NCI-H2107 treated with DMSO at 0.1 percent for 48 hours (cell line): ENCODE data around the gene NFIB.

ENCODE experiments used
- DNase-seq: peaks from one replicate; lab custom pipeline; 2025; ENCODE audit not compliant: unreplicated experiment; lab: John Stamatoyannopoulos, UW

NFIB gene

DNA sequence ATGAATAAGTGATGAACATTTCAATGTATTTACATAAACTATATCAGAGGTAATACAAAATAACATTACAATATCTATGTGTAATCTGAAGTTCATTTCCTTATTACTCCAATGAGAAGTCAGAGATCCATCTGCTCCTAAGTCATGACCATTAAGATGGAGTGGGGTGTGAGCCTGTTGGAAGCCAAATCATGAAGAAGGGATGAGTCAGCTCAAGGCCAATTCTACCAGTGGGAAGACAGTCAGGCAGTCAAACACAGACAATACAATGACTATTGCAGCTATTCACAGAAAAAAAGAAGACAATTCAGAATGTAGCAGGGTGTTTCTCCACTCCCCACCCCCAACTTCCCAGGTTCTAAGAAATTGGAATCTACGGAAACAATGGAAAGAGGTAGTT, 155.0 kb downstream of the NFIB start:
- no peak for DNase-seq

DNA sequence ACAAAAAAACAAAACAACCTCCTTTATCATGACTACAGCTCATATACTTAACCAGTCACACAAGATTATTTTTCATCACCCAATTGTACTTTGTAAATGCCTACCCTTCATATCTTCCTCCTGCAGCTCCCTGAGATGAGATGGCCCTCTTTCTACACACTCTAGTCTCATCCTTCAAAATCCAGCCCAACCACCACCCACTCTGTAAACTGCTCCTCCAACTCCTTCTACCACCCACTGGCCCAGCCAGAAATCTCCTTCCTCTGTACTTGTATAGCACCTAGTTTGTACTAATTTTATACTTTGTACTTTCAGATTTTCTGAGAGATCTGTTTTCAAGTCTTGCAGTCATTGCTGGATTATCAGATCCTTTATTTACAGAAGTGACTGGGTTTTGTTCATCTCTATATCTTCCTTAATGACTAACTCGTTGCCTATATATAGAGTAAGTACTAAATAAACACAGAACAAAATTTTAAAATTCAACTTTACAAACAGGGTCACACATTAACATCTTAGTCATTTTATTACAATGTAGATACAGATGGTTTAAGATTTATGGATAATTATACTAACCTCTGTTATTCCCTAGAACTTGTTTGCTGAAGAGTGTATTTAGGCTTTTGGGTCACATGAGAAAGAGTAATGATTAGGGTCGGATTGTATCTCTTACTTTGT, 155.7 kb downstream of the NFIB start:
- DNase-seq, result no peak

DNA sequence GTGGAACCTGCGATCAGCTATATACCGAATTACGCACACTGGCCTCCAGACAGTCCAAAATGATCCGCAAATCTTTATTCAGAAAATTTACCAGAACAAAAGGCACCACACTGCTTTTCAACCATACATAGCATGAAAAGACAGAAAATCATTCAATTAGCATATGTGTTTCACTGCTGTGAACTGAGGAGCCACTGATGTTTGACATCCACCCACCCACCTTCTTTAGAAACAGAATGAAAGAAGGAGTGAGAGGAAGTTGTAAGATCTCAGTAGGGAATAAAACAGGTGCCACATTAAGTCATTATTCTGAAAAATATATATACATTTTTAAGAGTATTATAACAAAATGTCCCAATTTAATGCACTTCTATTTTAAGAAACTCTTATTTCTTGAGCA, 156.8 kb downstream of the NFIB start:
- DNase-seq, result no peak

DNA sequence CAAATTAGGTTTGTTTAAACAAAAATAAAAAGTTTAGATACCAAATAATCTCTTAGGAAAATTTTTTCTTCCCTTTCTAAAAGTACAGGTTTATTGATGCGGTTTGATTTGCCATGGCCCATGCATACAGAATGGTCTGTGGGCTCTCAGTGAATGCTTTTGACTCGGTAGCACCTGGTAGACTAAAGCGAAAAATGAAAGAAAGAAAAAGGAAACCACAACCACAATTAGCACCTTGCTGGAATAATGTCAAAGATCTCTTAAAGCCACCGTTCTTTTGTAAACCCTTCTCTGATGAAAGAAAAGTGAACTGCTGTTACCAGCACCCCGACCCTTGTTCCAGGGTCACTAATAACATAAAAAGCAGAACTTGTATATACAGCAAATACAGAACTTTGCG, 157.9 kb downstream of the NFIB start:
- DNase-seq, result peak; percentile 97

DNA sequence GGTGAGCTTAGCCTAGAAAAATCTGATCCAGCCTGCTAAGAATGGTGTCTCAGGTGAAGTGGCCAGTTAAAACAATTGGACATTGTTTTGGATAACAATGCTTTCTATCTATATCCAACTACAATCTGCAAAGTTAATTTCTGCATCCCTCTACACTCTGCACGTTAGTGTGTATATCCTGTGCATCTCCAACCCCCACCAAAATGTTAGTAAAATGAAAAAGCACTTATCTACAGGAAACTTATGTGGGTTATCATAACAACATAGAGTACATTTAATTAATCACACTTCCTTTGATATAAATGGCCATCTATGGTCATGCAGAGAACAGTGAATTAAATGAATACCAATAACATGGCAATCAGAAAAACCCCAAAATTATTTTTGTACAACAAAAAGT, 158.7 kb downstream of the NFIB start:
- DNase-seq, result no peak

DNA sequence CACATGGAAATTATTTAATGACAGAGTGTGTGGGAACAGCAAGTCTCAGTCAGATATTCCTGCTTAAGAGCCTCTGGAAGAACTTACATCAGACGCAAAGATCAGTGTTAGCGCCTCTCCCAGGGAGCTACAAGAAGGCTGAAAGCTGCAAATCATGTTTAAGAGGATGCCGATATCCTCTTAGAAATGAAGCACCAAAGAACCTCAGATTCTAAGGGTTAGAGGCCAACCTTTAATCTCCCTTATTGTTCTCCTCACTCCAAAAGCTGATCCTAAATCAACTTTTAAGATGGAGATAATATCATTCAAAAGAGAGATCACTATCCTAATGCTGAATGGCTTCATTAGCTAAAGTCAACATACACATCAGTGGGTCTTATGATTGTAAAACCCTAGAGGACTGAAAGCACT, 160.6 kb downstream of the NFIB start:
- no peak for DNase-seq

DNA sequence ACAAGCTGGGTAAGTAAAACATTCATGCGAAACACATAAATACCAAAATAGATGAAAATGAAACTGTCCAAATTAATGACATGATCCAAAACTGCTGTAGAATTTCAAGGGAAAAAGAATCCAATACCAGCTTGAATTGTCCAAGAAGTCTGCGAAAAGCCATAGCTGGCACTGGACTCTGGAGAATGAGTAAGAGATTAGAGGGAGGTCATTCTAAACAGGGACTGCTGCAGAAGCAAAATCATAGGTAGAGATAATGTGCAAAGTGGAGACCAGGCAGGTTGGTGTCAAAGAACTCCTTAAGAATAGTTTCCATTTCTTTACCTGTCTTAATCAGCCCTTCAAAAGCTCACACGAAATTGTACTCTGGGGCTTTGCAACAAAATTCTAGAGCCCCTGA, 162.5 kb downstream of the NFIB start:
- no peak for DNase-seq

DNA sequence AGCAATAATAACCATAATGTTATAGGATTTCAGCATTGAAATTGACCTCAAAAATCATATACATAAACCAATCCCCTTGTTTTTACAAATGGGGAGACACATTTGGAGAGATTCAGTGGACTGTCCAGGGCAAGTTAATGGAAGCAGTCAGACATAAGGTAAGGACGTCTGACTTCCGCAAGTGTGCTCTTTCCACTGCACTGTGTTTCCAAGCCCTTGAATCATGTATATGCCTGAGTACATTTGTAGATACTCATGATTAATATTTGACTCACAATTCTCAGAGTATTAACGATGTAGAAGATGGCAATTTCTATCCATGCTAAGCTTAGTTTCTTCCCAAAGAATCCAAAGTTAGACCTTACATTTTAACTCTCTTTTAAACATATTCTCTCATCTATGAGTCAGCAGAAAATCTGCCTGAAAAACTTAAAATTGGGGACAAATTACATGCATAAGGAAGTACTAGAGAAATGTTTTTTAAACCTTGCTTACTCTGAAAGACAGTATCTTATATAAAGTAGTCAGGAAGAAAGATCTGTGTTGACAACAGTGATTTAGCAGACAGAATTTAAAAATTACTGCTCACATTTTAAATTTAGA, 165.3 kb downstream of the NFIB start:
- no peak for DNase-seq

DNA sequence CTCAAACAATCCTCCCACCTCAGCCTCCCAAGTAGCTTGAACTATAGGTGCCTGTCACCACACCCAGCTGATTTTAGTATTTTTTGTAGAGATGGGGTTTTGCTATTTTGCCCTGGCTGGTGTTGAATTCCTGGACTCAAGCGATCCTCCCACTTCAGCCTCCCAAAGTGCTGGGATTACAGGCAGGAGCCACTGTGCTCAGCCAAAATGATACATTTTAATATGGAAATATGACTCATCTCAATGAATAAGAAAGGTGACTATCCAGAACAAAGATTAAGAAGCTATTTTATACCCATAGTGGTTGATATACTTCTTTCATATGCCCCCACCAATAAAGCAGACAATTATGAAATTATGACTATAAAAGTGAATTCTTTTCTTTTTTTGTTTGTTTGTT, 166.2 kb downstream of the NFIB start:
- DNase-seq, result no peak

DNA sequence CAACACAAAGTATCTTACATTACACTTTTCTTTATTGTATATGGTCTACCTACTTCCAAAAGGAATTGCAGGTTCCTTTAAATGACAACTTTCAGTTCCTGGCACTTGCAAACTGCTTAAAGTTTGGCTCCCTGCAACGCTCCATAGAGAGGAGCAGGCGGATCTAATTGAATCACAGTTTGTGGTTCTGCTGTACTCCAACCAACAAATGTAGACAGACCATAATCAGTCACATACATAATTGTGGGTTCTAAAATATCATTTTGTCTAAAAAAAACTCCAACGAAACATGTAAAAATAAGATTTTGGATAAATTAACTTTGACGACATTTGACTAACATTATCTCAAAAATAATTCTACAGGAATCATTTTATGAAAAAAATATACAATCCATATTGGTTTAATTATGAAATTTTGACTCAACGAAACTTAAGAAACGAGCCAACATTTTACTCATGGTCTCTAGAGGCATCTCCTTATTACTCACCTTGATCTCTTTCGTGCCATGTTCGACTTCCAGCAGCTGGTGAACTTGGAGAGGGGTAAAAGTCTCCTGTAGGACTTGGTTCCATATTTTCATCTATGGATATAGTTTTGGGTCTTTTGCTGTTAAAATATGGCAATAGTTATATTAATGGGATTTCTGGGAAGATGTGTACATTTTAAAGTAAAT, 167.6 kb downstream of the NFIB start:
- no peak for DNase-seq

DNA sequence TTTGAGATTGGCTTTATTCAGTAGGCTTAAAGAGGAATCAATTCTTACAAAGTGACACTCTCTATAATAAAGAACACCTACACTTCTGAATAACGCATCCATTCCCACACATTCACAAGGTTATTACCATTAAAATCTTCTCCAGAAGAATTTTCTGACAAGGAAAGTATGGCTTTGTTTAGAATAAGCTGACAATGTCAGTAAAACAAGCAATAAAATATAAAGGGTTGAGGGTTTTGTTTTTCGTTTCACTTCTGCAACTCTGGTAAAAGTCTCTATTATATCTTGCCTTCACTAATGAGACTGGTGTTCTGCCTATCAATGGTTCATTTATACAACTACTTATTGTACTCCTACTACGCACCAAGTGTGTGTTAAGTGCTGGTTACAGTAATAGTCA, 169.7 kb downstream of the NFIB start:
- DNase-seq, result no peak

DNA sequence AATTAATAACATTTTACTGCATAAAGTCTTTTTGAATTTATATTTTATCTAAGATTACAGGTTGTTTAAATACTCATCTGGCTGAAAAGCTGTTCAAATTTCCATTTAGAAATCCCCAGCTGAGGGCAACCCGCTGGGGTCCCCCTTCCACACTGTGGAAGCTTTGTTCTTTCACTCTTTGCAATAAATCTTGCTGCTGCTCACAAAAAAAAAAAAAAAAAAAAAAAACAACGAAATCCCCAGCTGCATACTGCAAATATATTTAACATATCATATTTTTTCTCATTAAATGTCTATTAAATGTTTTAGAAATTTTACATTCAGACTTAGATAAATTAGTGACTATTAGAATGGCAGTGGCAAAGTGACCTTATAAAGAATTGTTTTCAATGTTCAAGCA, 172.2 kb downstream of the NFIB start:
- DNase-seq, result no peak

DNA sequence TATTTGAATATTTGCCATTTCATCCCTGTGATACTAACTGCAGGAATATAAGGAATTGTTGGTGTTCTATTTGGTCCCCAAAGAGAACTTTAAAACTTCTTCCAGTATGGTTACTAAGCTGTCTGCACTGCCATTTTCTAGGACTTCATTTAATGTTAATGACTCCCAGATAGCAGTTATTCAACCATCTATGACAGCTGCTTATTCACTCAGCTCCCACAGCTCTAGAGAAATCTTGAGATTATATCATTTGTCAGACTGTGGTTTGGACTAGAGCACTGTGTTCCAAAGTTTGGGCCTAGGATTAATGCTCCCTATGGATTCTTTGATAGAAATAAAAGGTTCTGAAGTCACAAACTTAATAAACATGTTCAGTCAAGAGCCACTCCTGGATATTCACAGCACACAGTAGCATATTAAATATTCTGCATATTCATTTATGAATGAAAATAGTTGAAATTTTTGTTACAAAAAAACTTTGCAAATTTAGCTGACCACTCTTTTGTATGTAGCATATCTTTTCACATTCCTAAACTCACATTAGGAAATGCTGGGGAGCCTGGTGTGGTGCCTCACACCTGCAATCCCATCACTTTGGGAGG, 173.7 kb downstream of the NFIB start:
- DNase-seq, result no peak

DNA sequence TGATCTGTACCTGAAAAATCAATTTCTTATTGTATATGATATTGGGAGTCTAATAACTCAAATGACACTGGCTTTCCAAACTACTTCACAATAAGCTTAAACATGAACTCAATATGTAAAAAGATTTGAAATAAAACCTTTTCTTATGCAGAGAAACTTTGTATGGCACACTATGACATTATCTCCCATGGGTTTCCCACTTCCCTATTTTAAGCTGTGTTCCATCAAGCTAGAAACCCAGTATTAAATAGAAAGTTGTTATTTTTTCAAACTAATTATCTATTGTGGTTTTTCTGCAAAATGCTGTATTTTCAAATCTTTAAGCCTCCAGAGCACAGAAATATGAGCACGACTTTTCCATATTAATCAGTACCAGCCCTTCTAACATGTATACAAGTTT, 174.7 kb downstream of the NFIB start:
- DNase-seq, result no peak

DNA sequence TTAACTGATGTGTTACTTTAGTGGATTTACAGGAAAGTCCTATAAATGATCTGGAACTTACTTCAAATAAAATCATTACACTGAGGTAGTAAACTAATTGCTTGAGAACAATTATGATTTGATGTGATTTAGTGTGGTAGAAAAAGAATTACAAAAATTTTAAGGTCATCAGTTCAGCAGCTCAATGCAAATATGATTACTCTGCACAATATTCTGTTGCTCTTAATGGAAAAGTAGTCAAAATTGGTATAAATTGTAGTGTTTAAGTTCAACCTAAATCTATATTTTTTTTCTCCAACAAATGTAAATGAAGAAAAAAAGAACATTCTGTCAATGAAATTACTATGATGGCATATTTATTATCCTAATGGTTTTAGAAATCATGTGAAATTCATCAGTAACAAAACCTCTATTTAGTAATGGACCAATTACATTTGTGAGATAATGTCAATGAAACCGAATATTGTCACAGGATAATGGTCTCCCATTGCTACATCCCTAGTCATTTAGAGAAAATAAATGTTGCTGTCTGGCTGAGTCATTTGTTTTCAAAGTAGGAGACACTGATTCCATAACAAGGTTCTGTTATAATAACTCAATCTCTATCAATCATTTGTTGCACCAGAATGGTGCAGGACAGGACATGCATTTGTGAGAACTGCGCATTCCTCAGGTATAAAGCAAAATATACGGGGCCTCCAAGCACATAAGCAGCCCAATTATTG, 177.1 kb downstream of the NFIB start:
- no peak for DNase-seq

DNA sequence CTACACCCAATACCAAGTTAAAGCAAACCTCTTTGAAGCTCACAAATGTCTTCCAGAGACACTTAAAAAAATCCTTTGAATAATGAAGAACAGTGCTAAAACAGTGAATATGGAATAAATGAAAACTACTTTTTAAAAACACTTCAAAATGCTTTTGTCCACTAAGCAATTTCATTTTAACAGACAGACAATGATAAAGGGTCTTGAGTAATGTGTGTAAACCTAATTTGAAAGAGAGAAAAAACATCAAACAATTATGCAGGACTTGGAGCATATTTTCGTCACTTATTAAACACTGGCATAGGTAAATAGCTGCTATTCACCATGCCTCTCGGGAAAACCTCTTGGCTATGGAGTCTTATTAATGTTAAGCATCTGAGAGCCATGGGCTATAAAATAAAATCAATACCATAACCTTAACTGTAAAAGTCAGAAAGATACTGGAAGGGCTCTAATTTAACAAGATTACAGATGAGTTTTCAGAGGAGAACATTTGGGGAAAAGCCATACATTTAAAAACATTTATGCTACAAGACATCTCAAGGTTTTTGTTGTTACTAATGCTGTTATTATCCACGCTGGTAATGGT, 177.8 kb downstream of the NFIB start:
- DNase-seq, result peak; percentile 81

DNA sequence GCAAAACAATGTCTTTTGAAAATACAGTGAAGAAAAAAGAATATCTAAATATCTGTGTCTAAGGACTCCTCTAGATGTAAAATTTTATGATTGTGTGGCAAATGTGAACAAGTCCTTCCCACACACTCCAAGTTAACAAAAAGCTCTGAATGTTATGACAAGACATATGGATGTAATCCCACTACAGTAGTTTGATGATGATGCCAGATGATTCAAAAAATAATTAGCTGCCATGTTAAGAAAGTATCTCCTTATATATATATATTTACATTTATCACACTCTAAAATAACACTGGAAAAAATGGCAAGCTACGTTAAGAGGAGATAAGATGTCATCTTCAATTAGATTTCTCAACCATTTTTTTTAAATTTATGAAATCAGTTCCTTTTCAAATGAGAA, 178.5 kb downstream of the NFIB start:
- DNase-seq, result no peak

DNA sequence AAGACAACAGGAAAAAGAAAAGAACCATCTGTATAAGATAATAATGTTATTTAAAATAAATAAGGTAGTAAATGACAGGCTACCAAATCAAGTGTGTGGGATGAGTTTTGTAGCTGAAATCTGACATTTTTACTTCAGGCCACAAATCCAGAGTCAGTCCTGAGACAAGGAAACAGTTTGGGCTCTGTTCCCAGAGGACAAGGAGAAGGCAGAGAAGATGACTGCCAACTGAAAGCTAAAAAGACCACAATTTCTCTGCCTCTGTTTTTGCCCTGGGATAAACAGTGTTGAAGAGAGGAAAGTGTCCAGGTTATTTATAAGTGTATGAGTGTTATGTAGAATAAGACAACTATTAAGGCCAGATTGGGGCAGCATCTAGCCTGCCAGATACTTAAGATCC, 180.5 kb downstream of the NFIB start:
- DNase-seq, result no peak

DNA sequence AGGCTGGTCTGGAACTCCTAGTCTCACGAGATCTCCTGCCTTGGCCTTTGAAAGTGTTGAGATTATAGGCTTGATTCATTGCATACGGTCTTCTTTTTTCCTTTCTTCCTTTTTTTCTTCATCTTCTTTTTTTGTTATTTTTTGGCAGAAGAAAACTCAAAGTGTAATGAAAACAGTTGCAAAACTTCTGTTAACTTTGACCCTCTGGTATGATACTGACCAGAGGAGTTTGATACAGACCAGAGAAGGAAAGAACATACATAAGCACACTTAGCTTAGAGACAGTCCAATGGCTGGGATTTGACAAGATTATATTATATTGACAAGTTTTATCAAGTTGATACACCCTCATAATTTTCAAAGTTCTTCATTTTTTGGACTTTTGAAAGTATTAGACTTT, 181.2 kb downstream of the NFIB start:
- no peak for DNase-seq

DNA sequence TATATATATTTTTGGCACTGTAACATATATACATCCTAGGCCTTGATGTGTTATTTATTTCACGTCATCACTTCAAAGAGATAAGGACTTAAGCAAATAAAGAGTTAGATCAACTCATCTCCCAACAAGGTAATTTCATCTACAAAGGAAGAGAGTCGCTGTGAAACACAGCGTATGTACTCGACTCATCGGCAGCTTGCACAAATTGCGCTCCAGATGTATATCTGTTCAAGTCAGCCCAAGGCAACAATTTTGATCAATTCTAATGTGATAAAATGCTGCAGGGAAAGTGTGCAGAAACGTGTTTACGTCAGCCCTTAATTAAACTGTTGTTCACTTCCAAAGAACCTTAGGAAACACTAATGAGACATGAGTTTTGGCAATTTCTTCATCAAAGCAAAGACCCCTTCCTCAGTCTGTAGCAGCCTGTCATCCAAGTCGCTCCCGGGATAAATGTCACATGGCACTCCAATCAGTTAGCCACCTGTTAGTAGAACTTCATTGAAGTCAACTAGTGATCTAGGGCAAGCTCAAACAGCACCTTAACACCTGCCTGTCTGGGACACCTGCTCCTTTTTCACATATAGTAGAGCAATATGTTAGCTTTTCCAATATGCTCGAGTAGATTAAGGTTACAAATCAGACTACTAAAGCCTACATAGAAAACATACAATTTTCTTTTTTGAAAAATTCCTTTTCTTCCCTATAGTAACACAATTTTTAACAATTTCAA, 182.4 kb downstream of the NFIB start:
- peak; percentile 80 for DNase-seq

DNA sequence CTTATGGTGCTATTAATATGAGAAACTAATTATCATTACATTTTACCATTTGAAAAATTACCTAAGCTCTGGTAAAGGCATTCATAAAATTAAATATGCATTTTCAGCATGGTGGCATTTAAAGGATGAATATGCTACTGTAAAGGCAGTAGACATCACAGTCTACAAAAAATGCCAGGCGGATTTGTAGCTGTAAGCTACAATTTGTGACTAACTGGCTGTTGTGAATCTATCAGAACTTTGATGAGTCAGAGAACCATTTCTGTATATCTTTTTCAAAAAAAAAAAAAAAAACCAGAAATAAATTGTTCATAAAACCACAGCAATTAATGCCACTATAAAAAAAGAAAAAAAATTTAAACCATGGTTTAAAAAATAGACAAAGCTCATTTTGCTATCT, 186.3 kb downstream of the NFIB start:
- no peak for DNase-seq
